IPS DF 6.9 (cell line): Measurements from ENCODE around the gene ADARB2.

ENCODE experiments used
- DNase-seq: peaks from one replicate; pipeline ENCODE4 v3.0.0-alpha.2; 2013; ENCODE audit warnings: low read depth, low spot score
- H3K27ac ChIP-seq: one replicate; pipeline ENCODE4 v1.5.1; 2013; ENCODE audit warnings: low read length, control low read depth
- H3K27me3 ChIP-seq: 2 replicates; pipeline ENCODE4 v1.6.1; 2013; ENCODE audit warnings: mild to moderate bottlenecking, low read length; ENCODE audit not compliant: control insufficient read depth, insufficient read depth
- H3K36me3 ChIP-seq: 2 replicates; pipeline ENCODE4 v1.6.1; 2013; ENCODE audit warnings: low read length; ENCODE audit not compliant: control insufficient read depth, insufficient read depth
- H3K4me1 ChIP-seq: 2 replicates; pipeline ENCODE4 v1.6.1; 2013; ENCODE audit warnings: low read length; ENCODE audit not compliant: control insufficient read depth, insufficient read depth
- H3K4me3 ChIP-seq: 2 replicates; pipeline ENCODE4 v1.5.1; 2013; ENCODE audit warnings: mild to moderate bottlenecking, low read length
- H3K9me3 ChIP-seq: 2 replicates; pipeline ENCODE4 v1.6.1; 2013; ENCODE audit warnings: low read length, inconsistent platforms; ENCODE audit not compliant: control insufficient read depth, insufficient read depth
- WGBS: extraction: QIAGEN DNeasy Blood & Tissue Kit; methylation state at CpG from one replicate; pipeline ENCODE4 v1.1.7; 2013; ENCODE audit warnings: mixed read lengths, missing lambda C conversion rate; ENCODE audit not compliant: insufficient read length, insufficient coverage; 5-methylcytosine and 5-hydroxymethylcytosine counted together

The ADARB2 gene

GRCh38 chr10:1665021-1665661 lies 72.2 kb downstream of the ADARB2 start:
- H3K4me3 ChIP-seq, result no peak overlapping the region
- no peaks in the 10 kb centered on the region for H3K36me3 ChIP-seq
- H3K27ac ChIP-seq, result no peak overlapping the region
- no peaks in the 10 kb centered on the region for H3K27me3 ChIP-seq
- no peaks in the 10 kb centered on the region for H3K9me3 ChIP-seq
- no CpG with 5 or more reads among the region's 20 CpGs for WGBS
- no peaks in the 10 kb centered on the region; the same call in 1 of the 2 replicates for H3K4me1 ChIP-seq
- no peak for DNase-seq

- no peak for DNase-seq
- Histone ChIP-seq H3K36me3 (no peaks in the 10 kb centered on the region), H3K27ac (no peak overlapping the region), H3K27me3 (no peaks in the 10 kb centered on the region), H3K4me1 (no peaks in the 10 kb centered on the region; the same call in 1 of the 2 replicates), H3K4me3 (no peak overlapping the region), H3K9me3 (no peaks in the 10 kb centered on the region)
- WGBS, result no CpG with 5 or more reads among the region's 15 CpGs
Observed at GRCh38 chr10:1664333-1664964, 72.9 kb downstream of the ADARB2 start.

- no peaks in the 10 kb centered on the region for H3K27me3 ChIP-seq
- H3K4me1 ChIP-seq, result no peaks in the 10 kb centered on the region; the same call in 1 of the 2 replicates
- no peak overlapping the region for H3K27ac ChIP-seq
- no peaks in the 10 kb centered on the region for H3K9me3 ChIP-seq
- no peaks in the 10 kb centered on the region for H3K36me3 ChIP-seq
- H3K4me3 ChIP-seq, result no peak overlapping the region
- no peak for DNase-seq
- WGBS, result no CpG with 5 or more reads among the region's 17 CpGs
Observed at GRCh38 chr10:1663226-1663625, 74.1 kb downstream of the ADARB2 start.

- H3K27ac ChIP-seq, result no peak overlapping the region
- no peaks in the 10 kb centered on the region for H3K9me3 ChIP-seq
- no peaks in the 10 kb centered on the region; the same call in 1 of the 2 replicates for H3K4me1 ChIP-seq
- no peak overlapping the region for H3K4me3 ChIP-seq
- no peak for DNase-seq
- no CpG with 5 or more reads among the region's 20 CpGs for WGBS
- no peaks in the 10 kb centered on the region for H3K27me3 ChIP-seq
- H3K36me3 ChIP-seq, result no peaks in the 10 kb centered on the region
Observed at GRCh38 chr10:1662438-1663025, 74.8 kb downstream of the ADARB2 start.

GRCh38 chr10:1661859-1662437 lies 75.4 kb downstream of the ADARB2 start:
- Histone ChIP-seq H3K4me1 (no peaks in the 10 kb centered on the region; the same call in 1 of the 2 replicates), H3K27me3 (no peaks in the 10 kb centered on the region), H3K27ac (no peak overlapping the region), H3K4me3 (no peak overlapping the region), H3K9me3 (no peaks in the 10 kb centered on the region), H3K36me3 (no peaks in the 10 kb centered on the region)
- no peak for DNase-seq
- no CpG with 5 or more reads among the region's 14 CpGs for WGBS

- no peaks in the 10 kb centered on the region for H3K27me3 ChIP-seq
- no peaks in the 10 kb centered on the region for H3K9me3 ChIP-seq
- H3K36me3 ChIP-seq, result no peaks in the 10 kb centered on the region
- no CpG with 5 or more reads among the region's 3 CpGs for WGBS
- H3K4me3 ChIP-seq, result no peak overlapping the region
- no peak for DNase-seq
- H3K27ac ChIP-seq, result no peak overlapping the region
- H3K4me1 ChIP-seq, result no peaks in the 10 kb centered on the region; the same call in 1 of the 2 replicates
Observed at GRCh38 chr10:1661416-1661815, 75.9 kb downstream of the ADARB2 start.

GRCh38 chr10:1660815-1661214 lies 76.5 kb downstream of the ADARB2 start:
- no peak for DNase-seq
- Histone ChIP-seq H3K4me3 (no peak overlapping the region), H3K27me3 (no peaks in the 10 kb centered on the region), H3K4me1 (no peaks in the 10 kb centered on the region; the same call in 1 of the 2 replicates), H3K27ac (no peak overlapping the region), H3K9me3 (no peaks in the 10 kb centered on the region), H3K36me3 (no peaks in the 10 kb centered on the region)
- WGBS, result no CpG with 5 or more reads among the region's 5 CpGs

- Histone ChIP-seq H3K27me3 (no peaks in the 10 kb centered on the region), H3K36me3 (no peaks in the 10 kb centered on the region), H3K9me3 (no peaks in the 10 kb centered on the region), H3K27ac (no peak overlapping the region), H3K4me1 (no peaks in the 10 kb centered on the region; the same call in 1 of the 2 replicates), H3K4me3 (no peak overlapping the region)
- WGBS, result no CpG with 5 or more reads among the region's 7 CpGs
- DNase-seq, result no peak
Observed at GRCh38 chr10:1660386-1660785, 76.9 kb downstream of the ADARB2 start.

GRCh38 chr10:1659221-1659791 lies 78.0 kb downstream of the ADARB2 start:
- Histone ChIP-seq H3K27ac (no peak overlapping the region), H3K4me3 (no peak overlapping the region), H3K36me3 (no peaks in the 10 kb centered on the region), H3K27me3 (no peaks in the 10 kb centered on the region), H3K4me1 (no peaks in the 10 kb centered on the region; the same call in 1 of the 2 replicates), H3K9me3 (no peaks in the 10 kb centered on the region)
- no CpG with 5 or more reads among the region's 21 CpGs for whole genome bisulfite sequencing
- no peak for DNase-seq

- Histone ChIP-seq H3K27ac (no peak overlapping the region), H3K4me3 (no peak overlapping the region), H3K36me3 (no peaks in the 10 kb centered on the region), H3K4me1 (no peaks in the 10 kb centered on the region; the same call in 1 of the 2 replicates), H3K27me3 (no peaks in the 10 kb centered on the region), H3K9me3 (no peaks in the 10 kb centered on the region)
- DNase-seq, result no peak
- WGBS, result no CpG with 5 or more reads among the region's 6 CpGs
Observed at GRCh38 chr10:1658658-1659057, 78.7 kb downstream of the ADARB2 start.
